ENCODE measurements around the gene ASTN2. TPM values are rescaled to one million over a fixed set of nuclear protein-coding genes. Genes with fewer than 3 reads are reported as not detected.

Gene ASTN2
- total and polyA plus RNA-seq, 2 donors (not counting 3 experiments of a cell fraction or from before 2014, with no cell fraction given): 1.0 to 1.9 TPM

- H3K4me3 ChIP-seq (replicated peaks in 1 of 3; ENCODE audit: insufficient read depth in 1 of 3, low read depth in 1 of 3, low read length in 3 of 3): no peak overlapping the region
- H3K9me1 ChIP-seq (replicated peaks; ENCODE audit: control insufficient read depth, extremely low read depth, insufficient read depth, low read length): no peaks in the 10 kb centered on the region
- dilution Hi-C loops (cut with MboI; ENCODE audit: extremely low pct_ligation_motif_present, low sequenced_read_pairs): no loop called here
- no peaks in the 10 kb centered on the region for H3K36me3 ChIP-seq (ENCODE audit: control insufficient read depth in 2 of 2, extremely low read depth in 1 of 2, insufficient read depth in 2 of 2, low read length in 2 of 2)
- H3K4me2 ChIP-seq (ENCODE audit: insufficient read depth, low read length): no peak overlapping the region
- DNase-seq (ENCODE audit: low read depth, low spot score) (no peak), FAIRE-seq (no peak)
- H3K9ac ChIP-seq (replicated peaks; ENCODE audit: extremely low read depth, insufficient read depth, low read length): no peak overlapping the region
- peaks cover 6% of the 10 kb centered on the region for H3K9me3 ChIP-seq (replicated peaks; ENCODE audit: control insufficient read depth, insufficient read depth, low read length)
- H3K79me2 ChIP-seq (ENCODE audit: control insufficient read depth, insufficient read depth, low read length): no peaks in the 10 kb centered on the region
- no peaks in the 10 kb centered on the region for H3K4me1 ChIP-seq (ENCODE audit: control insufficient read depth, extremely low read depth, insufficient read depth, low read length)
- ChIA-PET CTCF (no interaction called here), POLR2A (no interaction called here)
- TF ChIP-seq FOS (IDR thresholded peaks at IDR 0.05; ENCODE audit: borderline replicate concordance, insufficient read depth, low read length) (no peak), POLR2AphosphoS5 (IDR thresholded peaks at IDR 0.05; ENCODE audit: insufficient read depth, low read depth, low read length) (no peak), JUN (IDR thresholded peaks at IDR 0.05; ENCODE audit: borderline replicate concordance, insufficient read depth, insufficient read length, low read depth) (no peak), POLR2A (IDR thresholded peaks at IDR 0.05; ENCODE audit: low read depth, low read length) (no peak), CTCF (IDR thresholded peaks at IDR 0.05; ENCODE audit: extremely low read depth in 1 of 2, insufficient read depth in 1 of 2, low read depth in 1 of 2, low read length in 2 of 2) (no peak), MYC (IDR thresholded peaks at IDR 0.05; ENCODE audit: low read depth, low read length) (no peak), GATA2 (IDR thresholded peaks at IDR 0.05; ENCODE audit: insufficient read depth, insufficient read length, low read depth, low read length) (no peak), EZH2 (IDR thresholded peaks at IDR 0.05; ENCODE audit: borderline replicate concordance, low read depth, low read length, severe bottlenecking) (no peak)
- TF ChIP-seq, protein P1, sequence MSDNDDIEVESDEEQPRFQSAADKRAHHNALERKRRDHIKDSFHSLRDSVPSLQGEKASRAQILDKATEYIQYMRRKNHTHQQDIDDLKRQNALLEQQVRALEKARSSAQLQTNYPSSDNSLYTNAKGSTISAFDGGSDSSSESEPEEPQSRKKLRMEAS (IDR thresholded peaks at IDR 0.05; ENCODE audit: insufficient read depth, insufficient read length): no peak
- no peak overlapping the region for H3K27ac ChIP-seq (ENCODE audit: insufficient read depth, low read depth, low read length)
- H4K20me1 ChIP-seq (replicated peaks; ENCODE audit: control insufficient read depth, extremely low read depth, insufficient read depth, low read length): no peaks in the 10 kb centered on the region
- intact Hi-C loops (cut with micrococcal nuclease): no loop called here
- no TSS peak for BruUV-seq (replicated peaks)
- H2AFZ ChIP-seq (ENCODE audit: low read depth, low read length): no peak overlapping the region
- no peaks in the 10 kb centered on the region for H3K27me3 ChIP-seq (ENCODE audit: control insufficient read depth in 2 of 2, insufficient read depth in 2 of 2, low read length in 2 of 2)
These were observed 279.3 kb downstream of the ASTN2 start for GRCh38 chr9:117135501-117136098.

Measured in endothelial cell of umbilical vein (primary cell).